ENCODE data around the gene ZNF814. TPM values are rescaled to one million over a fixed set of nuclear protein-coding genes. Genes with fewer than 3 reads are reported as not detected.
A peak's percentile ranks its signal among the peaks of the same experiment; 100 is the strongest.
"Not testable (repeated sequence)": the region's sequence is repeated elsewhere in the genome, so short reads cannot be mapped to it uniquely, and the experiment has no call there.

ZNF814 gene
- total RNA-seq, 1 donor from 2014 or later = 30.7 TPM

DNA sequence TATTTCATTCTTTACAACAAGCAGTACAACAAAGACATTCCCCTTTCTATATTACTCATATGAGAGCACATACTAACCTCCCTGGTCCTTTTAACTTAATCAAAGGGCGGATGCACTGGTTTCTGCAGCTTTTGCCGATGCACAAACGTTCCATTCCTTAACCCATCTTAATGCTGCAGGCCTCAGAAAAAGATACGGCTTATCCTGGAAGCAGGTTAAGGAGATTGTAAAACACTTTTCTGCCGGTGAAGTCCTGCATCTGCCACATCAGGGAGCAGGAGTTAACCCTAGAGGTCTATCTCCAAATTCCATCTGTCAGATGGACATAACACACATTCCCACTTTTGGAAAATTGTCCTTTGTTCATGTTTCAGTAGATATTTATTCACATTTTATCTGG is 11.5 kb upstream of the ZNF814 start:
- Histone ChIP-seq H3K79me2 (ENCODE audit: low read depth) (no peaks in the 10 kb centered on the region), H3K9ac (no peak overlapping the region)
- H3K4me1 Mint-ChIP-seq = no peaks in the 10 kb centered on the region

DNA sequence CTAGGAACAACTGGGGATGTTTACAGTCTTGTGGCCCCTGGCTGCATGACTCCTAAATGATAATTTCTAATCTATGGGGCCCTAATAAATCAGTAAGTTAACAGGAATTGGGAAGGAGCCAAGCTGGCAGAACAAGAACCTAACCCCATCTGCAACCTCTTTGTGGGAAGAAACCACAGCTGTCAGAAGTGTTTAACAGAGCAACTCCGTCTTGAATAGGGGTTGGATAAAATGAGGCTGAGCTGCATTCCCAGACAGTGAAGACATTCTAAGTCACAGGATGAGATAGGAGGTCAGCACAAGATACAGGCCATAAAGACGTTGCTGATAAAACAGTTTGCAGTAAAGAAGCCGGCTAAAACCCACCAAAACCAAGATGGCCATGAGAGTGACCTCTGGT is 1.9 kb upstream of the ZNF814 start:
- H3K27me3 Mint-ChIP-seq (ENCODE audit: insufficient read depth, low read depth); H3K4me2 ChIP-seq; DNase-seq (ENCODE audit: low spot score); H3K36me3 ChIP-seq; H2AFZ ChIP-seq (replicated peaks); H3K9me3 ChIP-seq (ENCODE audit: low read depth); H3K4me3 Mint-ChIP-seq; H3K27ac ChIP-seq; H3K4me3 ChIP-seq; H3K9ac ChIP-seq; H3K27me3 ChIP-seq; H4K20me1 ChIP-seq (ENCODE audit: low read depth); H3K27ac Mint-ChIP-seq: not testable (repeated sequence)
- H3K36me3 Mint-ChIP-seq = peaks cover 38% of the 10 kb centered on the region
- H3K9me3 Mint-ChIP-seq = peaks cover 51% of the 10 kb centered on the region
- peaks cover 11% of the 10 kb centered on the region for H3K4me1 ChIP-seq
- H3K4me1 Mint-ChIP-seq = peaks cover 15% of the 10 kb centered on the region
- peaks cover 31% of the 10 kb centered on the region for H3K79me2 ChIP-seq (ENCODE audit: low read depth)
- H3F3A ChIP-seq (ENCODE audit: low read depth) = peaks cover 26% of the 10 kb centered on the region

More for the DNA sequence above, 11.5 kb upstream of the ZNF814 start:
- Mint-ChIP-seq H3K4me3 (no peak overlapping the region), H3K9me3 (peaks cover 24% of the 10 kb centered on the region), H3K27me3 (ENCODE audit: insufficient read depth, low read depth) (peaks cover 3% of the 10 kb centered on the region), H3K27ac (no peak overlapping the region), H3K36me3 (peaks cover 27% of the 10 kb centered on the region)
- no peak overlapping the region for H3K4me2 ChIP-seq
- H3F3A ChIP-seq (ENCODE audit: low read depth) = no peaks in the 10 kb centered on the region
- H3K27me3 ChIP-seq = no peaks in the 10 kb centered on the region
- H4K20me1 ChIP-seq (ENCODE audit: low read depth) = no peaks in the 10 kb centered on the region
- no peaks in the 10 kb centered on the region for H3K36me3 ChIP-seq
- TF ChIP-seq EZH2phosphoT487 (IDR thresholded peaks at IDR 0.05) (no peak), EZH2 (IDR thresholded peaks at IDR 0.05) (no peak), CTCF (IDR thresholded peaks at IDR 0.05) (no peak)
- no peak overlapping the region for H2AFZ ChIP-seq (replicated peaks)
- no peak overlapping the region for H3K4me3 ChIP-seq
- H3K27ac ChIP-seq = no peak overlapping the region
- no peaks in the 10 kb centered on the region for H3K4me1 ChIP-seq
- H3K9me3 ChIP-seq (ENCODE audit: low read depth) = no peaks in the 10 kb centered on the region
- DNase-seq (ENCODE audit: low spot score) = no peak

- H3K27ac Mint-ChIP-seq = peak overlapping the region; percentile 19
- H3K9me3 ChIP-seq (ENCODE audit: low read depth) = no peaks in the 10 kb centered on the region
- peaks cover 11% of the 10 kb centered on the region for H3K4me1 ChIP-seq
- TF ChIP-seq CTCF (IDR thresholded peaks at IDR 0.05) = no peak
- TF ChIP-seq EZH2phosphoT487 (IDR thresholded peaks at IDR 0.05) = no peak
- no peak for TF ChIP-seq EZH2 (IDR thresholded peaks at IDR 0.05)
- H2AFZ ChIP-seq (replicated peaks) = no peak overlapping the region
- peaks cover 15% of the 10 kb centered on the region for H3K4me1 Mint-ChIP-seq
- H3K36me3 Mint-ChIP-seq = peaks cover 61% of the 10 kb centered on the region
- no peak for DNase-seq (ENCODE audit: low spot score)
- peaks cover 6% of the 10 kb centered on the region for H3K36me3 ChIP-seq
- H3K27me3 ChIP-seq = no peaks in the 10 kb centered on the region
- peak overlapping the region; percentile 81 for H3K27ac ChIP-seq
- H3K79me2 ChIP-seq (ENCODE audit: low read depth) = peaks cover 56% of the 10 kb centered on the region
- peaks cover 26% of the 10 kb centered on the region for H3F3A ChIP-seq (ENCODE audit: low read depth)
- H3K9ac ChIP-seq = peak overlapping the region; percentile 85
- H3K4me2 ChIP-seq = peak overlapping the region; percentile 99
- peaks cover 77% of the 10 kb centered on the region for H3K9me3 Mint-ChIP-seq
- peak overlapping the region; percentile 93 for H3K4me3 Mint-ChIP-seq
- peaks cover 11% of the 10 kb centered on the region for H3K27me3 Mint-ChIP-seq (ENCODE audit: insufficient read depth, low read depth)
- peaks cover 17% of the 10 kb centered on the region for H4K20me1 ChIP-seq (ENCODE audit: low read depth)
- peak overlapping the region; percentile 66 for H3K4me3 ChIP-seq
Observed at GRCh38 chr19:57888107-57888559, 704 bp downstream of the ZNF814 start.

DNA sequence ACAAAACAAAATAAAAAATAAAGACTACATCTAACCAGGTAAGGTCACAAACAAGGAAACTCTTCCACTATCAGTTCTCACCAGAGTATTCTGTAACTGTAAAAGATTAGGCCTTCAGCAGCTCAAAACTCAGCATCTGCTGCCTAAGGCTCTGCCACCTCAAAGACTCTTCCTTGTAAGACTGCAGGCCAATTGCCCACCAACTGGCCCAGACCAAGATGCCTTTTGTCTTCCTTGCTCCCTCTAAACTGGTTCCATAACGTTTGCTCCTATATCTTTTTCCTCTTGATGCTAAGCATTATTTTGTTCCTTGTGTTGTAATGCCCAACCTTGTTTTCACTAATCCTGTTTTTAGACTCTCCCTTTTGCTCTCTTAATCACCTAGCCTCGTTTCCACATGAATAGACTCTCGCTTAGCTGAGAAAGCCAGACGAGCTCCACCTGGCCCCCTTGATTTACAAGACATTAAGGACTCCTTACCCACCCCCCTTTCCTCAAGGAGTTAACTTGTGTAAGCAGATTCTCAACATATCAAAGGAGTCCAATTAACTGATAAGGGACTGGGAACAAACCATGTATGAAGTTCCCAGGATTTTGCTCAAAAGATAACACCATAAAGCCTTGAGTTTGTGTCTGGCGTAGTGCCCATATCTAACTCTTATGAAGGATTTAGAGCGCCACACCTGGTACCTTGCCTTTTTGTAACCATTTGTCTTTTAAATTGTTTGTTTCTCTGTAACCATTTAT is 1.5 kb downstream of the ZNF814 start:
- Histone ChIP-seq H3K36me3 (peaks cover 8% of the 10 kb centered on the region), H3K79me2 (ENCODE audit: low read depth) (peaks cover 64% of the 10 kb centered on the region), H2AFZ (replicated peaks) (no peak overlapping the region), H3K27ac (peak overlapping the region; percentile 81), H3K4me1 (peaks cover 11% of the 10 kb centered on the region), H3K9ac (peak overlapping the region; percentile 85), H3K4me2 (peak overlapping the region; percentile 99), H4K20me1 (ENCODE audit: low read depth) (peaks cover 21% of the 10 kb centered on the region), H3F3A (ENCODE audit: low read depth) (peaks cover 26% of the 10 kb centered on the region), H3K9me3 (ENCODE audit: low read depth) (no peaks in the 10 kb centered on the region), H3K27me3 (no peaks in the 10 kb centered on the region), H3K4me3 (peak overlapping the region; percentile 66)
- TF ChIP-seq CTCF (IDR thresholded peaks at IDR 0.05) = peak; percentile 16
- no peak for TF ChIP-seq EZH2 (IDR thresholded peaks at IDR 0.05)
- TF ChIP-seq EZH2phosphoT487 (IDR thresholded peaks at IDR 0.05) = no peak
- peak; percentile 71 for DNase-seq (ENCODE audit: low spot score)
- Mint-ChIP-seq H3K4me3 (peak overlapping the region; percentile 93), H3K36me3 (peaks cover 64% of the 10 kb centered on the region), H3K9me3 (peaks cover 78% of the 10 kb centered on the region), H3K4me1 (peaks cover 15% of the 10 kb centered on the region), H3K27me3 (ENCODE audit: insufficient read depth, low read depth) (peaks cover 11% of the 10 kb centered on the region), H3K27ac (no peak overlapping the region)

Data from neural progenitor cell (in vitro differentiated cells).